ENCODE results near the gene TMEM179.

DNA sequence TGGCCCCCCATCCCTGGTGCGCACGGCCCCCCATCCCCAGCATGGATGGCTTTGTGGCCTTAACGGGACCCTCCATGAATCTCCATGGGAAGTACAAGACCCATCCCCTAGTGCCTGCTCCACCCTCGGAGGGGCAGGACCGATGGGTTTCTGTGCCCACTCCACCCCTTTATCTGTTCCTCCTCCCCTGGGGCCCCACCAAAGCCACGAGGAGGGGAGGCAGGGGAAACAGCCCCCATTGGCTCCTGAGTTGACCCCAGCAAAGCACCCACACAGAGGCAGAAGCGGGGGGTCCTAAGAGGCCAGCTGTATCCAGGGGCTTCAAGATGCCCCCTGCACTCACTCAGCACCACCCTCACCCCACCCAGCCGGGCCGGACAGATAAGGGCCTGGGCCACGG, 36.1 kb upstream of the TMEM179 start:
- TF ChIP-seq, protein P1, sequence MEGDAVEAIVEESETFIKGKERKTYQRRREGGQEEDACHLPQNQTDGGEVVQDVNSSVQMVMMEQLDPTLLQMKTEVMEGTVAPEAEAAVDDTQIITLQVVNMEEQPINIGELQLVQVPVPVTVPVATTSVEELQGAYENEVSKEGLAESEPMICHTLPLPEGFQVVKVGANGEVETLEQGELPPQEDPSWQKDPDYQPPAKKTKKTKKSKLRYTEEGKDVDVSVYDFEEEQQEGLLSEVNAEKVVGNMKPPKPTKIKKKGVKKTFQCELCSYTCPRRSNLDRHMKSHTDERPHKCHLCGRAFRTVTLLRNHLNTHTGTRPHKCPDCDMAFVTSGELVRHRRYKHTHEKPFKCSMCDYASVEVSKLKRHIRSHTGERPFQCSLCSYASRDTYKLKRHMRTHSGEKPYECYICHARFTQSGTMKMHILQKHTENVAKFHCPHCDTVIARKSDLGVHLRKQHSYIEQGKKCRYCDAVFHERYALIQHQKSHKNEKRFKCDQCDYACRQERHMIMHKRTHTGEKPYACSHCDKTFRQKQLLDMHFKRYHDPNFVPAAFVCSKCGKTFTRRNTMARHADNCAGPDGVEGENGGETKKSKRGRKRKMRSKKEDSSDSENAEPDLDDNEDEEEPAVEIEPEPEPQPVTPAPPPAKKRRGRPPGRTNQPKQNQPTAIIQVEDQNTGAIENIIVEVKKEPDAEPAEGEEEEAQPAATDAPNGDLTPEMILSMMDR (conservative IDR thresholded peaks at IDR 0.05 in 1 of 2, IDR thresholded peaks at IDR 0.05 in 1 of 2; ENCODE audit: extremely low read depth in 1 of 2, insufficient read depth in 1 of 2, low read depth in 1 of 2, low read length in 2 of 2), result no peak
- no peak for TF ChIP-seq EZH2 (IDR thresholded peaks at IDR 0.05; ENCODE audit: borderline replicate concordance, low read length)
